MCF 10A (cell line): ENCODE results near the gene MTHFD1L. TPM values are rescaled to one million over a fixed set of nuclear protein-coding genes. Genes with fewer than 3 reads are reported as not detected.

ENCODE experiments used
- BruUV-seq: library from RNA; stranded (reverse); fragments of 400-500 nt; replicated peaks from 2 replicates; lab custom pipeline; 2021; lab: Mats Ljungman, UMichigan
- CTCF ChIA-PET: fragments of 300-600 bp; sonication (Branson Sonifier 250); formaldehyde crosslinking; extraction: SDS; loops from one replicate; lab custom pipeline; 2021; ENCODE audit warnings: antibody characterized with exemption, inconsistent platforms; lab: Yijun Ruan, JAX
- POLR2A ChIA-PET: fragments of 300-600, 350-650 bp; sonication (Branson Sonifier 250); formaldehyde crosslinking; extraction: SDS; loops from one replicate; lab custom pipeline; 2020; ENCODE audit warnings: antibody characterized with exemption, inconsistent platforms; lab: Yijun Ruan, JAX
- DNase-seq: peaks from one replicate; pipeline ENCODE4 v3.0.0-alpha.2; 2018; ENCODE audit not compliant: unreplicated experiment
- H3K27ac Mint-ChIP-seq: one replicate; pipeline ENCODE4 v1.8.0; 2022; ENCODE audit warnings: mild to moderate bottlenecking, low read depth, mixed read lengths; ENCODE audit not compliant: unreplicated experiment
- H3K27me3 Mint-ChIP-seq: one replicate; pipeline ENCODE4 v1.8.0; 2022; ENCODE audit warnings: mixed read lengths; ENCODE audit not compliant: insufficient read depth, unreplicated experiment
- H3K36me3 Mint-ChIP-seq: one replicate; pipeline ENCODE4 v1.8.0; 2022; ENCODE audit warnings: mild to moderate bottlenecking, moderate library complexity, mixed read lengths; ENCODE audit not compliant: insufficient read depth, unreplicated experiment
- H3K4me1 Mint-ChIP-seq: one replicate; pipeline ENCODE4 v1.8.0; 2022; ENCODE audit warnings: mixed read lengths; ENCODE audit not compliant: insufficient read depth, unreplicated experiment
- H3K4me3 Mint-ChIP-seq: one replicate; pipeline ENCODE4 v1.8.0; 2022; ENCODE audit warnings: mild to moderate bottlenecking, moderate library complexity, mixed read lengths; ENCODE audit not compliant: unreplicated experiment
- H3K9me3 Mint-ChIP-seq: one replicate; pipeline ENCODE4 v1.8.0; 2022; ENCODE audit warnings: mixed read lengths; ENCODE audit not compliant: unreplicated experiment
- intact Hi-C: fragments of 100-400 bp; cut with micrococcal nuclease; formaldehyde crosslinking; loops from 2 replicates; pipeline ENCODE4 v1.14.1; 2022
- total RNA-seq: library from RNA; stranded (reverse); gene quantifications from 2 replicates; pipeline ENCODE4 v1.2.3, GENCODE V29; 2022
- TF ChIP-seq, protein P1 (sequence below): fragments of 200-600 bp; IDR thresholded peaks from one replicate; pipeline ENCODE4 v1.8.0; 2022; ENCODE audit warnings: antibody characterized with exemption, mild to moderate bottlenecking; ENCODE audit not compliant: unreplicated experiment

MTHFD1L gene
- total RNA-seq, 1 experiment from 2014 or later: 110 TPM

DNA sequence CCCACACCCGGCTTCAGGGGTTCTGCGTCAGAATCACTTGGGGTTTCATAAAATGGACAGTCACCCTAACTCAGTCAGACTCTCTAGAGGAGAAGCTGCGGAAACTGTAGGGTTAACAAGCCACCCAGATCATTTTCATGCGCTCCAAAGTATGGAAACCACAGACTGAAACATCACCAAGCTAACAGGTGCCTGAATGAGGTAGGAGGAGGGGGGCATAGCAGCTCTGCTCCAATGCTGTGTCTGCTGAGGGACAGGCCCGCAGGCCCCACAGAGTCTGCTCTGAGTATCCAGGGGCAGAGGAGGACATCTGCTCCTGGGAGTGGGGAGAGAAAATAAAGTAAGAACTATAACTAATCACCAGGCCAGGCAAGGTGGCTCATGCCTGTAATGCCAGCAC lies 277.2 kb downstream of the MTHFD1L start:
- no peaks in the 10 kb centered on the region for H3K27me3 Mint-ChIP-seq
- no peak overlapping the region for H3K4me3 Mint-ChIP-seq
- TF ChIP-seq, protein P1, sequence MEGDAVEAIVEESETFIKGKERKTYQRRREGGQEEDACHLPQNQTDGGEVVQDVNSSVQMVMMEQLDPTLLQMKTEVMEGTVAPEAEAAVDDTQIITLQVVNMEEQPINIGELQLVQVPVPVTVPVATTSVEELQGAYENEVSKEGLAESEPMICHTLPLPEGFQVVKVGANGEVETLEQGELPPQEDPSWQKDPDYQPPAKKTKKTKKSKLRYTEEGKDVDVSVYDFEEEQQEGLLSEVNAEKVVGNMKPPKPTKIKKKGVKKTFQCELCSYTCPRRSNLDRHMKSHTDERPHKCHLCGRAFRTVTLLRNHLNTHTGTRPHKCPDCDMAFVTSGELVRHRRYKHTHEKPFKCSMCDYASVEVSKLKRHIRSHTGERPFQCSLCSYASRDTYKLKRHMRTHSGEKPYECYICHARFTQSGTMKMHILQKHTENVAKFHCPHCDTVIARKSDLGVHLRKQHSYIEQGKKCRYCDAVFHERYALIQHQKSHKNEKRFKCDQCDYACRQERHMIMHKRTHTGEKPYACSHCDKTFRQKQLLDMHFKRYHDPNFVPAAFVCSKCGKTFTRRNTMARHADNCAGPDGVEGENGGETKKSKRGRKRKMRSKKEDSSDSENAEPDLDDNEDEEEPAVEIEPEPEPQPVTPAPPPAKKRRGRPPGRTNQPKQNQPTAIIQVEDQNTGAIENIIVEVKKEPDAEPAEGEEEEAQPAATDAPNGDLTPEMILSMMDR: no peak
- no TSS peak for BruUV-seq
- DNase-seq: no peak
- H3K36me3 Mint-ChIP-seq: no peaks in the 10 kb centered on the region
- H3K4me1 Mint-ChIP-seq: peaks cover 5% of the 10 kb centered on the region
- POLR2A ChIA-PET: no interaction called here
- intact Hi-C loops: no loop called here
- peaks cover 7% of the 10 kb centered on the region for H3K9me3 Mint-ChIP-seq
- CTCF ChIA-PET: no interaction called here
- H3K27ac Mint-ChIP-seq: no peak overlapping the region

DNA sequence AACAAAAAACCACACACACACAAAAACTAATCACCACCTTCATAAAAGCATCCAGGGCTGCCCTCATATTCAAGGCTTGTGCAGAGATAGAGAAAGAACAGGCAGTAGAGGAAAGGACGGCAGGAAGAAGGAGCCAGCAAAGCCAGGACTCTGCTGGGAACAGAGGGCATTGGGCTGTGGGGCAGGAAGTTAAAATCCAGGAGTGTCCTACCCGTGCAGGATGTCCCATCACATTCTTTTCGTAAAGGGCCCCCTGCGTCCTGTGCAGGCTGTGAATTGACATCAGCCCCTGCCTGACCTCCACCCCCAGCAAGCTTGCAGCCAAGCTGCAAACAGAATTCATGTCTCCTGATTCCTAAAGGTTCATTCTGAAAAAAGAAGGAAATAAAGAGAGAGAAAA lies 277.8 kb downstream of the MTHFD1L start:
- POLR2A ChIA-PET: no interaction called here
- H3K9me3 Mint-ChIP-seq: peaks cover 7% of the 10 kb centered on the region
- no peaks in the 10 kb centered on the region for H3K27me3 Mint-ChIP-seq
- peaks cover 12% of the 10 kb centered on the region for H3K4me1 Mint-ChIP-seq
- DNase-seq: no peak
- CTCF ChIA-PET: no interaction called here
- no peak overlapping the region for H3K4me3 Mint-ChIP-seq
- intact Hi-C loops: no loop called here
- TF ChIP-seq, protein P1: no peak
- no peak overlapping the region for H3K27ac Mint-ChIP-seq
- H3K36me3 Mint-ChIP-seq: no peaks in the 10 kb centered on the region
- BruUV-seq: no TSS peak

DNA sequence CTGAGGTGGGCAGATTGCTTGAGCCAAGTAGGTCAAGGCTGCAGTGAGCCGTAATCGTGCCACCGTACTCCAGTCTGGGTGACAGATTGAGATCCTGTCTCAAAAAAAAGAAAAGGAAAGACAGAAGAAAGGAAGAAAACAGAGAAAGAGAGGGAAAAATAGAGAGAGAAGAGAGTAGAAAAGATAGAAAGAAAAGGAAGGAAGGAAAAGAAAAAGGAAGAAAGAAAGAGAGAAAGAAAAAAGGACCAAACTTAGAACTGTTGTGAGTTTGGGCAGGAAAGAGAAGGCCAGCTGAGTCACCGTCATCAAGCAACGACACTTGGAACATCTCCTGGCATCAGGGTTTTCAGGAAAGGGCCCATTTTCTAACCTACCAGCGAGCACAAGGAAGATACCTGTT lies 278.3 kb downstream of the MTHFD1L start:
- no peak overlapping the region for H3K27ac Mint-ChIP-seq
- CTCF ChIA-PET: no interaction called here
- POLR2A ChIA-PET: no interaction called here
- TF ChIP-seq, protein P1: no peak
- H3K27me3 Mint-ChIP-seq: no peaks in the 10 kb centered on the region
- no peak overlapping the region for H3K4me3 Mint-ChIP-seq
- BruUV-seq: no TSS peak
- DNase-seq: no peak
- intact Hi-C loops: no loop called here
- H3K36me3 Mint-ChIP-seq: no peaks in the 10 kb centered on the region
- peaks cover 7% of the 10 kb centered on the region for H3K9me3 Mint-ChIP-seq
- peaks cover 13% of the 10 kb centered on the region for H3K4me1 Mint-ChIP-seq

GRCh38 chr6:151147118-151147832 lies 281.8 kb downstream of the MTHFD1L start:
- H3K27me3 Mint-ChIP-seq: peaks cover 12% of the 10 kb centered on the region
- TF ChIP-seq, protein P1: no peak
- peaks cover 6% of the 10 kb centered on the region for H3K36me3 Mint-ChIP-seq
- POLR2A ChIA-PET: interaction anchor here (0.8 kb wide), 1 partner anchor 16 kb away, joined by 3 read pairs; no protein-coding TSS in a partner anchor
- intact Hi-C loops: no loop called here
- H3K9me3 Mint-ChIP-seq: peaks cover 7% of the 10 kb centered on the region
- no peak overlapping the region for H3K4me3 Mint-ChIP-seq
- H3K27ac Mint-ChIP-seq: no peak overlapping the region
- CTCF ChIA-PET: interaction anchor here (0.6 kb wide), 1 partner anchor 174 kb away, joined by 3 read pairs; no protein-coding TSS in a partner anchor
- BruUV-seq: no TSS peak
- H3K4me1 Mint-ChIP-seq: peaks cover 9% of the 10 kb centered on the region
- DNase-seq: no peak
